ENCODE results near the gene WDR91. TPM values are rescaled to one million over a fixed set of nuclear protein-coding genes. Genes with fewer than 3 reads are reported as not detected.

The WDR91 gene
- total RNA-seq, 1 experiment from 2014 or later: 8.8 TPM

DNA sequence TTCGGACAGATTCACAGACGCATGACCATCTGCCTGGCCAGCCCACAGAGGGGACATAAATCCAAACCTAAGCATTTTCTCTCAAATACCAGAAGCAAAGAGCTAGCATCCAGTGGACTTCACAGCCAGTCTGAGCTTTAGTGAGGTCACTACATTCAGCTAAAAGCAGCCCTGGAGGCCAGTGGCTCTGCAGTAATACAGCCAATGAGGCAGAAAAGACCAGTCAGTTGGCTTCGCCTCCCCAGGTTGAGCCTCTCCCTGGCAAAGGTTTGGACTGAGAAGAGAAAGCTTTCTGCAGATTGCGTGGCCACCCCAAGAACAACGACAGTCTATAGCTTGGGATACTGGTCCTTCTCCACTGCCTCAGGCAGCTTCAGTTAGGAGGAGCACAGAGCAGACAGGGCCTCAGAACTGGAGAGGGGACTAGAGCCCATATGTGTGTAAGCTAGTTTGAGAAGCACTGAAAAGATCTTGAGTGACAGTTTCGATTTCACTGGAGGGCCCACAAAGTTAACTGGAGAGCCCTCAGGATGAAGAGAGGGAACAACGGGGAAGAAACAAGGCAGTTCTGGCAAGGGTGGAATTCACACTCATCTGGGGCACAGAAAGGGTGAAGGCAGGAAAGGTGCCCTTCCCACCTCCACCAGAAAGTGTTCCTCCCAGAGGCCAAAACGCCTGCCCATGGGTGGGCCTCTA lies 3.8 kb downstream of the WDR91 start:
- no peaks in the 10 kb centered on the region for H3K9me3 ChIP-seq (ENCODE audit: control insufficient read depth, insufficient read depth, low read depth, low read length)
- H3K27ac ChIP-seq (ENCODE audit: low read length): no peak overlapping the region
- no peak for DNase-seq (ENCODE audit: low read depth, low spot score)
- in situ Hi-C loops (cut with HindIII; ENCODE audit: low pct_unique_long_range_greater_than_20kb, low sequenced_read_pairs) (no loop called here), intact Hi-C loops (cut with micrococcal nuclease; ENCODE audit: unreplicated experiment) (no loop called here)
- peaks cover 4% of the 10 kb centered on the region for H3K4me1 ChIP-seq (ENCODE audit: control insufficient read depth, insufficient read depth, low read length)
- ATAC-seq: no peak
- no peak overlapping the region for H3K4me3 ChIP-seq (ENCODE audit: low read depth in 2 of 2, low read length in 2 of 2)
- no peaks in the 10 kb centered on the region for H3K27me3 ChIP-seq (ENCODE audit: control insufficient read depth, insufficient read depth, low read length)
- no TSS peak for BruUV-seq (replicated peaks)
- no peaks in the 10 kb centered on the region for H3K36me3 ChIP-seq (ENCODE audit: control insufficient read depth, insufficient read depth, low read length)
- TF ChIP-seq SIN3A (IDR thresholded peaks at IDR 0.05; ENCODE audit: borderline replicate concordance, insufficient read depth, low read depth, low read length): no peak
- TF ChIP-seq, protein P1, sequence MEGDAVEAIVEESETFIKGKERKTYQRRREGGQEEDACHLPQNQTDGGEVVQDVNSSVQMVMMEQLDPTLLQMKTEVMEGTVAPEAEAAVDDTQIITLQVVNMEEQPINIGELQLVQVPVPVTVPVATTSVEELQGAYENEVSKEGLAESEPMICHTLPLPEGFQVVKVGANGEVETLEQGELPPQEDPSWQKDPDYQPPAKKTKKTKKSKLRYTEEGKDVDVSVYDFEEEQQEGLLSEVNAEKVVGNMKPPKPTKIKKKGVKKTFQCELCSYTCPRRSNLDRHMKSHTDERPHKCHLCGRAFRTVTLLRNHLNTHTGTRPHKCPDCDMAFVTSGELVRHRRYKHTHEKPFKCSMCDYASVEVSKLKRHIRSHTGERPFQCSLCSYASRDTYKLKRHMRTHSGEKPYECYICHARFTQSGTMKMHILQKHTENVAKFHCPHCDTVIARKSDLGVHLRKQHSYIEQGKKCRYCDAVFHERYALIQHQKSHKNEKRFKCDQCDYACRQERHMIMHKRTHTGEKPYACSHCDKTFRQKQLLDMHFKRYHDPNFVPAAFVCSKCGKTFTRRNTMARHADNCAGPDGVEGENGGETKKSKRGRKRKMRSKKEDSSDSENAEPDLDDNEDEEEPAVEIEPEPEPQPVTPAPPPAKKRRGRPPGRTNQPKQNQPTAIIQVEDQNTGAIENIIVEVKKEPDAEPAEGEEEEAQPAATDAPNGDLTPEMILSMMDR (IDR thresholded peaks at IDR 0.05): no peak
- TF ChIP-seq POLR2AphosphoS5 (IDR thresholded peaks at IDR 0.05; ENCODE audit: low read depth, low read length): no peak
- TF ChIP-seq, protein P2, sequence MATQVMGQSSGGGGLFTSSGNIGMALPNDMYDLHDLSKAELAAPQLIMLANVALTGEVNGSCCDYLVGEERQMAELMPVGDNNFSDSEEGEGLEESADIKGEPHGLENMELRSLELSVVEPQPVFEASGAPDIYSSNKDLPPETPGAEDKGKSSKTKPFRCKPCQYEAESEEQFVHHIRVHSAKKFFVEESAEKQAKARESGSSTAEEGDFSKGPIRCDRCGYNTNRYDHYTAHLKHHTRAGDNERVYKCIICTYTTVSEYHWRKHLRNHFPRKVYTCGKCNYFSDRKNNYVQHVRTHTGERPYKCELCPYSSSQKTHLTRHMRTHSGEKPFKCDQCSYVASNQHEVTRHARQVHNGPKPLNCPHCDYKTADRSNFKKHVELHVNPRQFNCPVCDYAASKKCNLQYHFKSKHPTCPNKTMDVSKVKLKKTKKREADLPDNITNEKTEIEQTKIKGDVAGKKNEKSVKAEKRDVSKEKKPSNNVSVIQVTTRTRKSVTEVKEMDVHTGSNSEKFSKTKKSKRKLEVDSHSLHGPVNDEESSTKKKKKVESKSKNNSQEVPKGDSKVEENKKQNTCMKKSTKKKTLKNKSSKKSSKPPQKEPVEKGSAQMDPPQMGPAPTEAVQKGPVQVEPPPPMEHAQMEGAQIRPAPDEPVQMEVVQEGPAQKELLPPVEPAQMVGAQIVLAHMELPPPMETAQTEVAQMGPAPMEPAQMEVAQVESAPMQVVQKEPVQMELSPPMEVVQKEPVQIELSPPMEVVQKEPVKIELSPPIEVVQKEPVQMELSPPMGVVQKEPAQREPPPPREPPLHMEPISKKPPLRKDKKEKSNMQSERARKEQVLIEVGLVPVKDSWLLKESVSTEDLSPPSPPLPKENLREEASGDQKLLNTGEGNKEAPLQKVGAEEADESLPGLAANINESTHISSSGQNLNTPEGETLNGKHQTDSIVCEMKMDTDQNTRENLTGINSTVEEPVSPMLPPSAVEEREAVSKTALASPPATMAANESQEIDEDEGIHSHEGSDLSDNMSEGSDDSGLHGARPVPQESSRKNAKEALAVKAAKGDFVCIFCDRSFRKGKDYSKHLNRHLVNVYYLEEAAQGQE (IDR thresholded peaks at IDR 0.05; ENCODE audit: insufficient read depth in 1 of 2, low read depth in 2 of 2, low read length in 1 of 2): no peak
- TF ChIP-seq TCF7L2 (IDR thresholded peaks at IDR 0.05; ENCODE audit: low read depth, low read length): no peak
- CTCF ChIA-PET: no interaction called here
- POLR2A ChIA-PET: no interaction called here

DNA sequence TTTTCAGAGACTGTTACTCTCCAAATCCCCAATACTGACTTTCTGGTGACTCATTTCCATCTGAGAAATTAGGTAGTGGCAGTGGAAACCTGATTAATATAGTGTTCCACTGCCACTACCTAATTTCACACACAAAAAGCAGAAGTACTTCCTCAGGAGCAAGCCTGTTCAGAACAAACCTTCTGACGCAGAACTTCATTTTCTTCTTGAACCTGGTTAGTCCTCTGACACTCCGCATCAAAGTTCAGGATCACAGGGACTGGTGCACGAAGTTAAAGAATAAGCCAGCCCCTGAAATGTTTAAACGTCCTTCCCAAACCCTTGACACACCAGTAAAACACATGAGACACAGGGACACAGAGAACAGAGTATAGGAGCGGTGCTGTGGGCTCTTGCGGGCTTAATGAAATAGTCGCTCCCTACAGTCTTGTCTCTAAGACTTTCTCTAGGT lies 4.4 kb downstream of the WDR91 start:
- CTCF ChIA-PET: no interaction called here
- DNase-seq (ENCODE audit: low read depth, low spot score) (no peak), ATAC-seq (no peak)
- Histone ChIP-seq H3K4me3 (ENCODE audit: low read depth in 2 of 2, low read length in 2 of 2) (no peak overlapping the region), H3K27me3 (ENCODE audit: control insufficient read depth, insufficient read depth, low read length) (no peaks in the 10 kb centered on the region), H3K9me3 (ENCODE audit: control insufficient read depth, insufficient read depth, low read depth, low read length) (no peaks in the 10 kb centered on the region), H3K4me1 (ENCODE audit: control insufficient read depth, insufficient read depth, low read length) (peaks cover 4% of the 10 kb centered on the region), H3K27ac (ENCODE audit: low read length) (no peak overlapping the region), H3K36me3 (ENCODE audit: control insufficient read depth, insufficient read depth, low read length) (no peaks in the 10 kb centered on the region)
- intact Hi-C loops (cut with micrococcal nuclease; ENCODE audit: unreplicated experiment): no loop called here
- in situ Hi-C loops (cut with HindIII; ENCODE audit: low pct_unique_long_range_greater_than_20kb, low sequenced_read_pairs): no loop called here
- POLR2A ChIA-PET: interaction anchor here (0.7 kb wide), 2 partner anchors 16 to 228 kb away, joined by 3 to 4 read pairs; no protein-coding TSS in a partner anchor
- TF ChIP-seq, protein P1 (IDR thresholded peaks at IDR 0.05): no peak
- no peak for TF ChIP-seq POLR2AphosphoS5 (IDR thresholded peaks at IDR 0.05; ENCODE audit: low read depth, low read length)
- TF ChIP-seq, protein P2 (IDR thresholded peaks at IDR 0.05; ENCODE audit: insufficient read depth in 1 of 2, low read depth in 2 of 2, low read length in 1 of 2): no peak
- no peak for TF ChIP-seq SIN3A (IDR thresholded peaks at IDR 0.05; ENCODE audit: borderline replicate concordance, insufficient read depth, low read depth, low read length)
- no TSS peak for BruUV-seq (replicated peaks)
